OCI-LY1 (cell line): ENCODE results near the gene SIK2.
A peak's percentile ranks its signal among the peaks of the same experiment; 100 is the strongest.

ENCODE experiments used
- H2AFZ ChIP-seq: fragments of 200-600 bp; sonication (generic), shearing (Covaris generic); 2 replicates; pipeline ENCODE4 v1.6.0; 2014; ENCODE audit warnings: antibody characterized with exemption, mild to moderate bottlenecking, low read length
- H3F3A ChIP-seq: fragments of 200-600 bp; sonication (generic), shearing (Covaris generic); 2 replicates; pipeline ENCODE4 v1.6.0; 2014; ENCODE audit warnings: mild to moderate bottlenecking, antibody characterized with exemption, low read length, moderate library complexity; ENCODE audit not compliant: insufficient read depth
- H3K27ac ChIP-seq: fragments of 200-600 bp; sonication (generic); 2 replicates; pipeline ENCODE4 v1.5.1; 2014; ENCODE audit warnings: low read length, mixed run types, mild to moderate bottlenecking, low read depth; ENCODE audit not compliant: poor library complexity, severe bottlenecking
- H3K27me3 ChIP-seq: fragments of 200-600 bp; sonication (generic); 2 replicates; pipeline ENCODE4 v1.6.0; 2014; ENCODE audit warnings: antibody characterized with exemption, mild to moderate bottlenecking, low read length, moderate library complexity; ENCODE audit not compliant: insufficient read depth
- H3K36me3 ChIP-seq: fragments of 200-600 bp; sonication (generic); 2 replicates; pipeline ENCODE4 v1.6.1; 2014; ENCODE audit warnings: mild to moderate bottlenecking, antibody characterized with exemption, low read length, moderate library complexity, mixed read lengths; ENCODE audit not compliant: insufficient read depth
- H3K4me1 ChIP-seq: fragments of 200-600 bp; sonication (generic); 2 replicates; pipeline ENCODE4 v1.5.1; 2014; ENCODE audit warnings: mild to moderate bottlenecking, low read length, moderate library complexity; ENCODE audit not compliant: insufficient read depth, severe bottlenecking
- H3K4me2 ChIP-seq: fragments of 200-600 bp; sonication (generic), shearing (Covaris generic); 2 replicates; pipeline ENCODE4 v1.6.1; 2014; ENCODE audit warnings: low read length
- H3K4me3 ChIP-seq: fragments of 200-600 bp; sonication (generic); 2 replicates; pipeline ENCODE4 v1.5.1; 2014; ENCODE audit warnings: low read length, low read depth, mild to moderate bottlenecking, mixed read lengths; ENCODE audit not compliant: poor library complexity, severe bottlenecking
- H3K79me2 ChIP-seq: fragments of 200-600 bp; shearing (Covaris generic); 2 replicates; pipeline ENCODE4 v1.6.1; 2016; ENCODE audit warnings: mixed run types, low read length, mixed read lengths; ENCODE audit not compliant: insufficient read depth
- H3K9ac ChIP-seq: fragments of 200-600 bp; sonication (generic), shearing (Covaris generic); 2 replicates; pipeline ENCODE4 v1.6.1; 2014; ENCODE audit warnings: mild to moderate bottlenecking, low read length, mixed read lengths
- H3K9me2 ChIP-seq: fragments of 200-600 bp; sonication (generic), shearing (Covaris generic); 2 replicates; pipeline ENCODE4 v1.6.1; 2014; ENCODE audit warnings: low read depth, mild to moderate bottlenecking, low read length, mixed read lengths
- H3K9me3 ChIP-seq: fragments of 200-600 bp; shearing (Covaris generic); 2 replicates; pipeline ENCODE4 v1.6.1; 2014; ENCODE audit warnings: low read length, mixed read lengths
- H4K20me1 ChIP-seq: fragments of 200-600 bp; sonication (generic), shearing (Covaris generic); 2 replicates; pipeline ENCODE4 v1.6.0; 2016; ENCODE audit warnings: mild to moderate bottlenecking, low read length; ENCODE audit not compliant: insufficient read depth
- EZH2 ChIP-seq: fragments of 200-600 bp; sonication (generic), shearing (Covaris generic); IDR thresholded peaks from 2 replicates; pipeline ENCODE4 v1.8.0; 2017; ENCODE audit warnings: borderline replicate concordance, mixed run types, mild to moderate bottlenecking, antibody characterized with exemption, low read length, moderate library complexity, mixed read lengths
- TF ChIP-seq, protein P1 (sequence below): fragments of 200-600 bp; sonication (generic), shearing (Covaris generic); IDR thresholded peaks from 2 replicates; pipeline ENCODE4 v1.5.1; 2017; ENCODE audit warnings: mild to moderate bottlenecking, antibody characterized with exemption, low read length, moderate library complexity, mixed read lengths

Gene SIK2

GRCh38 chr11:111601636-111601978 is 642 bp upstream of the SIK2 start:
- peak overlapping the region; percentile 78 for H2AFZ ChIP-seq
- H4K20me1 ChIP-seq, result no peaks in the 10 kb centered on the region
- peaks cover 55% of the 10 kb centered on the region for H3K4me1 ChIP-seq
- no peak for TF ChIP-seq EZH2
- TF ChIP-seq, protein P1, sequence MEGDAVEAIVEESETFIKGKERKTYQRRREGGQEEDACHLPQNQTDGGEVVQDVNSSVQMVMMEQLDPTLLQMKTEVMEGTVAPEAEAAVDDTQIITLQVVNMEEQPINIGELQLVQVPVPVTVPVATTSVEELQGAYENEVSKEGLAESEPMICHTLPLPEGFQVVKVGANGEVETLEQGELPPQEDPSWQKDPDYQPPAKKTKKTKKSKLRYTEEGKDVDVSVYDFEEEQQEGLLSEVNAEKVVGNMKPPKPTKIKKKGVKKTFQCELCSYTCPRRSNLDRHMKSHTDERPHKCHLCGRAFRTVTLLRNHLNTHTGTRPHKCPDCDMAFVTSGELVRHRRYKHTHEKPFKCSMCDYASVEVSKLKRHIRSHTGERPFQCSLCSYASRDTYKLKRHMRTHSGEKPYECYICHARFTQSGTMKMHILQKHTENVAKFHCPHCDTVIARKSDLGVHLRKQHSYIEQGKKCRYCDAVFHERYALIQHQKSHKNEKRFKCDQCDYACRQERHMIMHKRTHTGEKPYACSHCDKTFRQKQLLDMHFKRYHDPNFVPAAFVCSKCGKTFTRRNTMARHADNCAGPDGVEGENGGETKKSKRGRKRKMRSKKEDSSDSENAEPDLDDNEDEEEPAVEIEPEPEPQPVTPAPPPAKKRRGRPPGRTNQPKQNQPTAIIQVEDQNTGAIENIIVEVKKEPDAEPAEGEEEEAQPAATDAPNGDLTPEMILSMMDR, result no peak
- peak overlapping the region; percentile 72 for H3K4me2 ChIP-seq
- H3K9ac ChIP-seq, result peak overlapping the region; percentile 68
- peaks cover 7% of the 10 kb centered on the region; the same call in 1 of the 2 replicates for H3F3A ChIP-seq
- H3K36me3 ChIP-seq, result no peaks in the 10 kb centered on the region
- H3K27ac ChIP-seq, result peak overlapping the region; percentile 51
- peak overlapping the region; percentile 84 for H3K4me3 ChIP-seq
- H3K79me2 ChIP-seq, result peaks cover 27% of the 10 kb centered on the region
- H3K9me2 ChIP-seq, result no peaks in the 10 kb centered on the region
- no peaks in the 10 kb centered on the region for H3K27me3 ChIP-seq
- no peaks in the 10 kb centered on the region for H3K9me3 ChIP-seq

GRCh38 chr11:111602865-111603610 is 789 bp downstream of the SIK2 start:
- Histone ChIP-seq H3F3A (peaks cover 7% of the 10 kb centered on the region; the same call in 1 of the 2 replicates), H3K4me3 (peak overlapping the region; percentile 84), H3K9me2 (no peaks in the 10 kb centered on the region), H3K36me3 (no peaks in the 10 kb centered on the region), H3K27ac (peak overlapping the region; percentile 70), H4K20me1 (no peaks in the 10 kb centered on the region), H3K79me2 (peaks cover 42% of the 10 kb centered on the region), H2AFZ (no peak overlapping the region), H3K9me3 (no peaks in the 10 kb centered on the region), H3K4me2 (peak overlapping the region; percentile 85), H3K27me3 (no peaks in the 10 kb centered on the region), H3K9ac (peak overlapping the region; percentile 79), H3K4me1 (peaks cover 44% of the 10 kb centered on the region)
- no peak for TF ChIP-seq EZH2
- TF ChIP-seq, protein P1, result no peak

- H3K27ac ChIP-seq, result peak overlapping the region; percentile 70
- H3K4me2 ChIP-seq, result peak overlapping the region; percentile 85
- peak overlapping the region; percentile 84 for H3K4me3 ChIP-seq
- peaks cover 48% of the 10 kb centered on the region for H3K79me2 ChIP-seq
- no peaks in the 10 kb centered on the region for H3K27me3 ChIP-seq
- H3K4me1 ChIP-seq, result peaks cover 39% of the 10 kb centered on the region
- peak overlapping the region; percentile 79 for H3K9ac ChIP-seq
- no peaks in the 10 kb centered on the region for H4K20me1 ChIP-seq
- H2AFZ ChIP-seq, result no peak overlapping the region
- peaks cover 7% of the 10 kb centered on the region; the same call in 1 of the 2 replicates for H3F3A ChIP-seq
- no peaks in the 10 kb centered on the region for H3K36me3 ChIP-seq
- no peaks in the 10 kb centered on the region for H3K9me2 ChIP-seq
- TF ChIP-seq EZH2, result no peak
- TF ChIP-seq, protein P1, result no peak
- H3K9me3 ChIP-seq, result no peaks in the 10 kb centered on the region
Measured at GRCh38 chr11:111603611-111604130, 1.4 kb downstream of the SIK2 start.
